OCI-LY7 (cell line): Measurements from ENCODE around the gene ELP1.

Experiments
- CTCF ChIP-seq: fragments of 200-600 bp; sonication (generic); conservative IDR thresholded peaks from 2 replicates; pipeline ENCODE4 v1.5.1; 2014; ENCODE audit warnings: mild to moderate bottlenecking, antibody characterized with exemption, low read length, moderate library complexity, mixed read lengths
- EZH2phosphoT487 ChIP-seq: fragments of 200-600 bp; sonication (generic); IDR thresholded peaks from 2 replicates; pipeline ENCODE4 v1.6.1; 2018; ENCODE audit warnings: low read depth, borderline replicate concordance, mild to moderate bottlenecking, mixed run types, antibody characterized with exemption, low read length, moderate library complexity, mixed read lengths

- TF ChIP-seq CTCF: no peak
- no peak for TF ChIP-seq EZH2phosphoT487
Measured at GRCh38 chr9:108823829-108824228, 110.1 kb downstream of the ELP1 start.
